ENCODE data around the gene DENND5A.
"Not testable (repeated sequence)": the region's sequence is repeated elsewhere in the genome, so short reads cannot be mapped to it uniquely, and the experiment has no call there.

- TF ChIP-seq CTCF (IDR thresholded peaks at IDR 0.05 in 4 of 5, conservative IDR thresholded peaks at IDR 0.05 in 1 of 5); POLR2A (IDR thresholded peaks at IDR 0.05): not testable (repeated sequence)
Observed at GRCh38 chr11:9097186-9097943, 167.8 kb downstream of the DENND5A start.
